GM19023 (cell line): ENCODE measurements around the gene SLC23A3.

Experiments used
- ATAC-seq: cut with Tn5 transposase; IDR thresholded peaks from one replicate; pipeline ENCODE4 v1.9.1; 2021; ENCODE audit warnings: mild to moderate bottlenecking, moderate library complexity; ENCODE audit not compliant: unreplicated experiment

SLC23A3 gene

DNA sequence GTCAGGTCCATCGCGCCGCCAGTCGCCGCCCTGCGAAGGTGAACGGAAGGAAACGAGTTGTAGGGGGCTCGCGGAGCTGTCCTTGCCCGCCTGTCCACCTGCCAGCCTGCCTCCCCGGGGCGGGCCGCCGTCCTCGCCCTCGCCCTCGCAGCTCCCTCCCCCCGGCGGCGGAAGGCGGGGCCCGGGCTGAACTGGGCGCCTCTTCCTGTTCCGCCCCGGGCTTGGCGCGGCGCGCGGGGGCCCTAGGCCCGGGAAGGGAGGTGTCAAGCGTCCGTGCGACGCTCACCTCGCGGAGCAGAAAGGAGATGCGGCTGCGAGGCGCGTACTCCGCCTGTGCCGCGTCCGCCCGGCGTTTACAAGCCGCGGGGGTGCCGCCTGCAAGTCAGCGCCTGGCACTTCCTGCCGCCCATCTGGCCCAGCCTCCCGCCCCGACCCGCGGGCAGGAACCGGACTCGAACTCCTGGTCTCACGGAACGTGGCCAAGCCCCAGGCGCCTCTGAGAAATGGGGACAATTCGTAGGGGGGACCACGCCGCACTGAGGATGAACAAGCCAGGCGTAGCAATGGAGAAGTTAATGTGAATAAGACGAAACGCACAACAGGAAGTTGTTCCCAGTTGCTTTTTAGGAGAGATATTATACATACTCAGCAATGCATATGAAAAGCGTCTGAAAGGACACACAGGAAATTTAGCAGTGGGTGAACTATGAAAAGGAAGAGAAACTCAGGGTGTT is 7.2 kb upstream of the SLC23A3 start, which contains the start of gene CNPPD1:
TSS of gene CNPPD1 (minus strand) at position 108 of the 734 bp plus-strand sequence. CDS start at position 11, 97 bp downstream.
- ATAC-seq = peak; percentile 78

GRCh38 chr2:219175928-219176817 is 6.3 kb upstream of the SLC23A3 start:
- peak; percentile 27 for ATAC-seq

DNA sequence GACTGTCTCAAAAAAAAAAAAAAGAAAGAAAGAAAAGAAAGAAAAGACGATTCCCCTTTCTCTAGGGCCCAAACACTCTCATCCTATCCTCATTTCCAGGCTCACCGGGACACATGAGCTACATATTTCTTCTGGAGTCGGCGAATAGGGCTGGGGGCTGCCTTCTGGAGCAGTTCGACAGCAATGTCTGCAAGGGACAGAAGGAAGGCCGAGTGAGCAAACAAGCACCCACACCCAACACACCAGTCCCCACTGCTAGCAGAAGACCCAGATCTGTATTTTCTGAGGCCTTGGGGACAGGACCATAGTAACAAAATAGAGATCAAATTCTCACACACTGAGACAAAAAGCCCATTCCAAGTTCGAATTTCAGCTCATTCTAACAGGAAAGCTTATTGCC is 5.7 kb upstream of the SLC23A3 start:
- no peak for ATAC-seq

- ATAC-seq = no peak
Measured at GRCh38 chr2:219174801-219175200, 5.0 kb upstream of the SLC23A3 start.

DNA sequence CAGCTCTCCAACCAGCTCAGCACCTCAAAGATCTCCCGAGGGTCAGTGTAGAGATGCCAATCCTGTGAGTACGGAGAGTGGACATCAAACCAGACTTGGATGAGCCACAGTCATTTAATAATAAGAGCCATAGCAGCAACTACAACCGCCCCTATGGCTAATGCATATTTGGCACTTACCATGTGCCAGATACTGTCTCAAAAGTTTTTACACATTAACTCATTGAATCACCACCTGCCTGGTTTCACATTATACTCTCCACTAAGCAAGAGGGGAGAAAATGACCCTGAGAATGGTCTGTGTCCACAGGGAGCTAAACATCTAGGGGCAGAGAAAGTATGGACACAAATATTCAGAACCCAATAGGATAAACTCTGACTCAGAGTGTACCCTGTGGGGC is 4.3 kb upstream of the SLC23A3 start:
- no peak for ATAC-seq

DNA sequence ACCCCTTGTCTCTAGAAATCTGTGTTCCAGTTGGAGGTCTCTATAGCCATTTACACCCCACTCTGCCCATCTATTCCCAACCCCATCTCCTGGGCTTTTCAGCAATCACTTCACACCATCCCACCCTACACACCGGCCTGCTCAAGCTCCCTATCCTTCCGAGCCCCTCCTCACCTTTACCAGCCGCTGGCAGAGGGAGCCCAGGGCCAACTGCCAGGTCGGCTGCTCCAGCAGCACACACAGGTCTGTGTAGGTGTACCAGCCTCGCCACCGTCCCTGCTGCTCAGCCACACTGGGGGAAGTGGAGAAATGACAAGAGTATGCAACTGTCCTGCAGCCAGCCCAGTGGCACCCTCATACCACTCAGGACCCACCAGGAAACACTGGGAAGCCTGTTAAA is 3.3 kb upstream of the SLC23A3 start:
- ATAC-seq = no peak

DNA sequence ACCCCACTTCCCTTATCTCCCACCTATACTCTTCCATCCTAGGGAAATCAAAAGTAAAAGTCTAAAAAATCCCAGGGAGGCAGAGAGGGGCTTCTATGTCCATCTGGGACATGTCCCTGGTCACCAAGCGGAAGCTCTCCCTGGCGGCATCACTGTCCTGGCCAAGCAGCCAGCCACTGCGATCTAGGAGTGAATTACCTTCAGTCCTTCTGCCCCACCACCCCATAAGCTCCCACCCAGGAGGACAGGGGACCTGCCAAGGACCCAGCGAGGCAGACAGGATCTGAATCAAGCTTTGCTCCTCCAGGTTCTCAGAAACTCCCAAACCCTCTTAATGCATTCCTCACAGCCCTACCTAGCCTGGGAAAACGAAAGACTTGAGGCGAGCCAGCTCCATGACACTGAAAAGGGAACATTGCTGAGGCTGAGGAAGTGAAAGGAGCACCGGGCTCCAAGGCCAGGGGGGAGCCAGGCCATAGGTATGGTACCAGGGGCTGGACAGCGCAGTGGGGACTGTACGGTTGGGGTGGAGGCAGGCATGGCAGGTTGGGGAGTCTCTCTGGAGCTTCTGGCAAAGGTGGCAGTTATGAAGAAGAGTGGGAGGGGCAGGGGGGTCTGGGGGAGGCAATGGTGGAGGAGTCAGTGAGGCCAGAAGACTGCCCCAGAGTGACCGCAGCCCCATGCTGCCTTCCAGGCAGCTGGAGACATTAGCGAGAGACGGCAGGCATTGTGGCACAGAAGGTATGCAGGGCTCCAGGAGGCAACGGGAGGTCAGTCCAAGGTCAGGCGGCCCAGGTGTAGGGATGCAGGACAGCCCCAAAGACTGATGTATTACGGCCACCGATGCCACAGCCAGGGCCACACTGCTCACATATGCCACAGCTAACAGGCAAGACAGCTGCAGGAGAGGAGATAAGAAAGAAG is 2.7 kb upstream of the SLC23A3 start:
- no peak for ATAC-seq

GRCh38 chr2:219171231-219171651 is 1.4 kb upstream of the SLC23A3 start:
- ATAC-seq = no peak

GRCh38 chr2:219168932-219169331 is 897 bp downstream of the SLC23A3 start:
- ATAC-seq = no peak

DNA sequence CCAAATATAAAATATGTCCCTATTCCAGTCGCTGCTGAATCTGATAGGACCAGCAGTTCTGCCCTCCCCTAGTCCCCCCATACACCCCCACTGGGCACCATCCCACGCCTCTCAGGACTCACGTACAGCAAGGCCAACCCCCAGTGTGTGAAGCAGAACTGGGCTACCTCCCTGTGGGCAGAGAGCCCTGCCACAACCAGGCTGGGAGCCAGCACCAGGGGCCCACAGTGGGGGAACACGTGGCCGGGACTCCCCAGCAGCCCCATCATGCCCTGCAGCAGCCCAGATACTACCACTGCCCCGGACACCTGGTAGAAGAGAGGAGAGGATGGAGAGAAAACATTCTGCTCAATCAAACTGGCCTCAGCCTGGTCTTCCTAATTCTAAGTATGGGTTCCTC is 1.3 kb downstream of the SLC23A3 start:
- no peak for ATAC-seq

DNA sequence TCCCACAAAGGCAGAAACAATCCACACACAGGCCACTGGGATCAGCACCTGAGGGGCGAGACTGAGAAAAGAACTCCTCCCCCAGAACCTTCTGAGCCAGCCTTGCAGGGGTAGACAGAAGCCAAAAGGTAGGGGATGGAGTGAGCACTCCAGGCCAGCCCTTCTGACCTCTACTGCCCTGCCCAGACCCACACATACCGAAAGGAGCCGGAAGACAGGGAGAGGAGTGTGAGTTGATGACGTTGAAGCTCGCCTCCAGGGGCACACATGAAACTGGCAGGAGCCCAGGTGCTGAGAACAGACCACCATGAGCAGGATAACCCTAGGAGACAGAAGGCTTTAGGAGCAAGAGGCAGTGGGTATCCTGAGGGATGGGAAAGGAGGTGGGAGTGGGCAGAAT is 1.8 kb downstream of the SLC23A3 start:
- no peak for ATAC-seq

DNA sequence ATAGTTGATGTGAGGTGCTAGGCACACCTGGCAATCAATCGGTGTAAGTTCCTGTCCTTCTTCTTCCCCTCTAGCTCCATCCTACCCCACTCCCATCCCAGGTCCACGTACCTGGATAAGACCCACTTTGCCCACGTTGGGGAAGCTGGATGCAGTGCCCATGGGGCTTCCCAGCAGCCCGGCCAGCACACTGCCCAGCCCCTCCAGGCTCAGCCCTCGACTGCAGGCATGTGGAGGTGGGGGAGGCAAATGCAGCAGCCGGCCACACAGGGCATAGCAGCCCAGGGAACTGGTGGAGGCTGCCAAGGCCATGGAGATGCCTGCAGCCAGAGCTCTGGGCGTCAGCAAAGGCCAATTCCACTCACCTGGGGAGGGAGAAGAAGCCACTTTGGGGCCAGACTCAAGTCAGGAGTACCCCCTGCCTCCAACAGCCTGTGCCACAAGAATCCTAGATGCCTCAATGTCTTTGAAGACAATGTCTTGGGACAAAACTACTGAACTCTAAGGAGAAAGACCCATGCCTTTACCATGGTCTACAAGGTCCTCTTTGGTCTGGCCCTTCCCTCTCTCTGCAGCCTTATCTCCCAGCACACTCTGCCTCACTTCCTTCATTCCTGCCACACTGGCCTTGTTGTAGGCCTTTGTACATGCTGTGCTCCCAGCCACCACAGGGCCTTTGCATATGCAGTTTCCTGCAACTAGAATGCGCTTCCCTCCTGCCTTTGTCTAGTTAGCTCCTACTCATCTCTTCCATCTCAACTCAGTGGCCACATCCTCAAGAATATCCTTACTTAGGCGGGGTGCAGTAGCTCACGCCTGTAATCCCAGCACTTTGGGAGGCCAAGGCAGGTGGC is 4.5 kb downstream of the SLC23A3 start:
- ATAC-seq = no peak

DNA sequence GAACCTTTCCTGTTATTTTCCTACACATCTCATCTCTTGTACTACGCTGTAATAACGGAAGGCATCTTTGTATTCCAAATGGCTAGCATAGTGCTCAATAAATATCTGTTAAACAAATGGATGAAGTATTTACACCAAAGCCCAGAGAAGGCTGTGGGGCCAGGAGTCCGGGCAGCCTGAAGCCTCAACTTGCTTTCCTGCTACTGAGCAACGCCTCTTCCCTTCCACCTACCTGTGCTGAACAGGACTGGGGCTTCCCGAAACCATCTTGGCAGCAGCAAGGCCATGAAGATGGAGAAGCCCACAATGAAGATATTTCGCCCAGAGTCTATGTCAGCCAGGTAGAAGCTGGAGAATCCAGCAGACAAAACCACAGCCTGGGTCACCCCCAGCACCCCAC is 6.7 kb downstream of the SLC23A3 start:
- ATAC-seq = no peak

GRCh38 chr2:219161097-219161496 is 8.7 kb downstream of the SLC23A3 start:
- no peak for ATAC-seq

DNA sequence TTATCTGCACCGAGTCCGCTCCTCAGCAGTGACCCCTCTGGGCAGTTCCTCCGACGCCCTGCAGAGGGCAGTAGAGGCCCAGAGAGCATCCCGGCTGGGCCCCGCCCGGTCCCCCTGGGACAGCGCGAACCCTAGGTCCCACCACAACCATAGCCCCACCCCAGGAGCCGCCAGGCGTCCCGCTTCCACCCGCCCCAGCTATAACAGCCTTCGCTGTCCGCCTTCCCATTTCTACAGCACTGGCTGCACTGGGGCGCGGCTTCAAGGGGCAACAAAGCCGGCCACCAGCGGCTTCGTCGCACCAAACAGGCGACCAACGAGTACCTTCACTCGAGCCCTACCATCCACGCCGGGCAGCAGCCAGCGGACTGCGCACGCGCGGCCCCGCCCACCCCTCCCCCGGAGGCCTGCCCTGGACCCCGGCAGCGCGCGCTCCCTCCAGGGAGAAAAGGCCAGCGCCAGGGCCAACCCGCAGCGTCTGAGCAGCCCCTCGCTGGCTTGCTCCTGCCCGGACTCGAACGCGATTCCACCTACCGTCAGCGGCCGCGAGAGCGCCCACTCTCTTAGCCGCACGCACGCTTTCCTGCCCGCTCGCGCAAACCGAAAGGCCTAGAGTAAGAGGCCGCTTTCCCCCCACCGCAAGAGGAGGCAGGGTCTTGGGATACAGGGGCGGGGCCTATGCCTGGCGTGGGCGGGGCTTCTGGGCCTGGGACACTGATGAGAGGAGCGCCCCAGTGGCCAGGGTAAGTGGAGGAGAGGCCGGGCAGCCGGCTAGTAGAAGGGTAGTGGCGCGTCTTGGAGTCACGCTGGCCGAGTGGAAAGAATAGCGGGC is 9.4 kb downstream of the SLC23A3 start, which contains the start of gene NHEJ1:
TSS of gene NHEJ1 (minus strand) at position 630 of the 832 bp plus-strand sequence. CDS start 2,453 bp downstream, outside the sequence.
- ATAC-seq = peak; percentile 88

DNA sequence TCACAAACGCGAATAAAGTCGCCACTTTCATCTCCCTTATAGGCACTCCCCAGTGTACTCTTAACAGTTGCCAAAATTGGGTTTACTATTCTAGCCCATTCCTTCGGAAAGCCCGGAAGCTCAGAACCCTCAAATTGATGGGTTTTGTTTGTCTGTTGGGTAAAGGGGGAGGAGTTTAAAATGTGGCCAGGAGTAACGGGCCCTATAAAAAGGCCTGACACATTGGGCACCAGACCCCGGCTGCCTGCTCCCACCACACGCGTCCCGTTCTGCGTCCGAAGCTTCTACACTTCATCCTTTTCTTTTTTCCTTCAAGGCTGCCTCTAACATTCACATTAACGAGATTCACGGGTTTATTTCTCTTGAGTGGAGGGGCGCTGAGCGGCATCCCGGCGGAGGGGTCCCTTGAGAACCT is 10.1 kb downstream of the SLC23A3 start:
- no peak for ATAC-seq

- ATAC-seq = no peak
Measured at GRCh38 chr2:219158586-219158985, 11.2 kb downstream of the SLC23A3 start.

GRCh38 chr2:219158025-219158424 is 11.8 kb downstream of the SLC23A3 start:
- ATAC-seq = no peak

DNA sequence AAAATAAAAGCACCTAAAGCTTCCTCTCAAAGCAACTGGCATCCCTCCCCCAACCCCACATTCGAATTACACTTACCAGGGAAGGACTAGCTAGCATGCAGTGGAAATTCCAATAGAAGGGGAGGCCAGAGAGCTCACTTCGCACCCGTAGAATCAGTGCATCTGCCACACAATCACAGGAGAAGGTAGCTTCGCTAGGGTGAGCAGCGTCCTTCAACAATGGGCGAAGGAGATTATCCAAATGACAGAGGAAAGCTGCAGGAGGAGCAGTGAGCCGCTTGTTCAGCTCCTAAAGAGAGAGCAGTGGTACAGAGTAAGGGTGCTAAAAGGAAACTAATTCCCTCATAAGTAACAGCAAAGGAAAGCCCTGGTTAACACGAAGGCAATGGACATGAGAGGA is 12.4 kb downstream of the SLC23A3 start:
- no peak for ATAC-seq
